Measurements from ENCODE around the gene FAT1.

Gene FAT1

GRCh38 chr4:186606591-186606992 is 117.1 kb downstream of the FAT1 start:
- no peak for DNase-seq (ENCODE audit: low read depth in 2 of 2)

- DNase-seq (ENCODE audit: low read depth in 2 of 2) = no peak
Observed at GRCh38 chr4:186605261-186605865, 118.3 kb downstream of the FAT1 start.

- DNase-seq (ENCODE audit: low read depth in 2 of 2) = no peak
Observed at GRCh38 chr4:186604124-186604807, 119.4 kb downstream of the FAT1 start.

GRCh38 chr4:186602978-186603377 is 120.7 kb downstream of the FAT1 start:
- no peak for DNase-seq (ENCODE audit: low read depth in 2 of 2)

- no peak for DNase-seq (ENCODE audit: low read depth in 2 of 2)
Observed at GRCh38 chr4:186599483-186599882, 124.2 kb downstream of the FAT1 start.

- no peak for DNase-seq (ENCODE audit: low read depth in 2 of 2)
Observed at GRCh38 chr4:186598686-186599085, 125.0 kb downstream of the FAT1 start.

- DNase-seq (ENCODE audit: low read depth in 2 of 2) = no peak
Observed at GRCh38 chr4:186596850-186597390, 126.7 kb downstream of the FAT1 start.

- DNase-seq (ENCODE audit: low read depth in 2 of 2) = no peak
Observed at GRCh38 chr4:186596346-186596745, 127.3 kb downstream of the FAT1 start.

GRCh38 chr4:186593587-186593973 is 130.1 kb downstream of the FAT1 start:
- DNase-seq (ENCODE audit: low read depth in 2 of 2) = no peak

GRCh38 chr4:186592966-186593586 is 130.6 kb downstream of the FAT1 start:
- DNase-seq (ENCODE audit: low read depth in 2 of 2) = no peak

GRCh38 chr4:186592445-186592844 is 131.2 kb downstream of the FAT1 start:
- no peak for DNase-seq (ENCODE audit: low read depth in 2 of 2)

GRCh38 chr4:186591651-186592050 is 132.0 kb downstream of the FAT1 start:
- DNase-seq (ENCODE audit: low read depth in 2 of 2) = no peak

- no peak for DNase-seq (ENCODE audit: low read depth in 2 of 2)
Observed at GRCh38 chr4:186588503-186588902, 135.2 kb downstream of the FAT1 start.

GRCh38 chr4:186587416-186588018 is 136.1 kb downstream of the FAT1 start:
- DNase-seq (ENCODE audit: low read depth in 2 of 2) = peak in 1 of 2 donors; percentile 13

GRCh38 chr4:186586205-186586604 is 137.5 kb downstream of the FAT1 start:
- no peak for DNase-seq (ENCODE audit: low read depth in 2 of 2)

GRCh38 chr4:186584912-186585311 is 138.7 kb downstream of the FAT1 start:
- DNase-seq (ENCODE audit: low read depth in 2 of 2) = no peak

GRCh38 chr4:186581421-186581820 is 142.2 kb downstream of the FAT1 start:
- DNase-seq (ENCODE audit: low read depth in 2 of 2) = no peak

GRCh38 chr4:186580669-186581068 is 143.0 kb downstream of the FAT1 start:
- DNase-seq (ENCODE audit: low read depth in 2 of 2) = no peak

- DNase-seq (ENCODE audit: low read depth in 2 of 2) = no peak
Observed at GRCh38 chr4:186570193-186570996, 153.3 kb downstream of the FAT1 start.

GRCh38 chr4:186569533-186570192 is 154.0 kb downstream of the FAT1 start:
- no peak for DNase-seq (ENCODE audit: low read depth in 2 of 2)

GRCh38 chr4:186566068-186566467 is 157.6 kb downstream of the FAT1 start:
- no peak for DNase-seq (ENCODE audit: low read depth in 2 of 2)

Measured in activated CD8-positive, alpha-beta memory T cell treated with anti-CD3 and anti-CD28 coated beads for 4 hours (primary cell).